Activated CD4-positive, CD25-positive, alpha-beta regulatory T cell treated with anti-CD3 and anti-CD28 coated beads, Interleukin-2, amount 50 U/mL, for 16 hours (primary cell): ENCODE results near the gene GLRB.
"Not testable (repeated sequence)": the region's sequence is repeated elsewhere in the genome, so short reads cannot be mapped to it uniquely, and the experiment has no call there.

Experiments used
- DNase-seq: peaks from one replicate; pipeline ENCODE4 v3.0.0-alpha.2; 2020; ENCODE audit warnings: low read depth, low spot score

Gene GLRB

GRCh38 chr4:157075811-157076577 is at the start of gene GLRB:
Gene GLRB, plus strand, starts transcription at chr4:157076150. Its CDS starts 1,875 bp downstream, at chr4:157078025.
- DNase-seq, result no peak

GRCh38 chr4:157035471-157035870 is 40.5 kb upstream of the GLRB start:
- DNase-seq, result no peak

- DNase-seq, result no peak
These were observed 35.5 kb upstream of the GLRB start for GRCh38 chr4:157040405-157040804.

GRCh38 chr4:157043131-157043530 is 32.8 kb upstream of the GLRB start:
- DNase-seq, result no peak

DNA sequence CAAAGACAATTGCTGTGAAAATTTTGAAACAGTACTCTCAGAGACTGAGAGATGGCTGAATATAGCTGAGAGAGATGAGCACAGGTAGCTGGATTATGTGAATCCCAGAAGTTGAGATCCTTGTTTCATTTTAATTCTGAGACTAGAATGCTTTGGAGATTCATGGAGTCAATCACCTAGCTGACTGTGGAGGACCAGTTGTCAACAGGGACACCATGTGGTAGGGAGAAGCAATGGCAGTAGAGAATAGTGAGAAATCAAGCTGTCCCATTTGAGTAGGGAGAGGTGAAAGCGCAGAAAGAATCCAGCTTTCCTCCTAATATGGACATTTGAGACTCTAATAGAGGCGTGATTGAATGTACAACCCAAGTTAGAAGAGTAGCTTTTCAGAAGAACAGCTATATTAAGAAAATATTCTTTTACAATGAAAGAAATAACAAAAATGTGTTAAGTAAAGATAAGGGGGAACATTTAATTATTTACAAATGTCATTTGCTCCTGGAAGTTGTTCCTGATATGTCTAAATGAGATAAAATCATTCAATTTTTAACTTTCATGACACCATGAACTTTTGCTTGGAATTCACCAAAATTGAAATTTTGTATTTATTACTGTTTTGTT is 30.3 kb upstream of the GLRB start:
- DNase-seq, result no peak

GRCh38 chr4:157048248-157048647 is 27.7 kb upstream of the GLRB start:
- DNase-seq, result no peak

GRCh38 chr4:157050561-157050960 is 25.4 kb upstream of the GLRB start:
- no peak for DNase-seq

- DNase-seq, result no peak
These were observed 23.4 kb upstream of the GLRB start for GRCh38 chr4:157052429-157053040.

- DNase-seq, result no peak
These were observed 18.7 kb upstream of the GLRB start for GRCh38 chr4:157057218-157057617.

DNA sequence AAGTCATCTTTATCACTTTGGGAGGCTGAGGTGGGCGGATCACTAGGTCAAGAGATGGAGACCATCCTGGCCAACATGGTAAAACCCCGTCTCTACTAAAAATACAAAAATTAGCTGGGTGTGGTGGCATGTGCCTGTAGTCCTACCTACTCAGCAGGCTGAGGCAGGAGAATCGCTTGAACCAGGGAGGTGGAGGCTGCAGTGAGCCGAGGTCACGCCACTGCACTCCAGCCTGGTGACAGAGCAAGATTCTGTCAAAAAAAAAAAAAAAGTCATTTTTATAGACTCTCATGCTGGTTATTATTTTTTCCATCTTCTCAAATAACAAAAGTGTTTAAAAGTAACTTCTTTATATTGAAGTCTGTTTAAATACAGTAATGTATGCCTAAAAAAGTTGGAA is 17.1 kb upstream of the GLRB start:
- DNase-seq, result not testable (repeated sequence)

DNA sequence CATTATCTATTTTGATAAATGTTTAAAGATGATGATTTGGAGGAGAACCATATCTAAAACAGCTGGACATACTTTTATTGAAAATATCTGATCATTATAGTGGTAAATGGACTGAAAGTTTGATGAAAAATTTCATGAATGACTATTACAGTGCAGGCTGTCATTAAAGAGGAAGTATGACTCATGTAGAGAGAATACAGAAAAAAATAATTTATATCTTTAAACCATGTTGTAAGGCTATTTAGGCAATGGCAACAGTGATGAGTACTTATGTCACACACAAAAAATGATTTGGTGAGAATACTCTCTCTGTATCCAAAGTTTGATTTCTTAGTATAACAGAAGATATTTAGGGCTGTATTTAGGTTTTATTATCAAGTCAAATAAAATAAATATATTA is 3.9 kb upstream of the GLRB start:
- DNase-seq, result no peak

DNA sequence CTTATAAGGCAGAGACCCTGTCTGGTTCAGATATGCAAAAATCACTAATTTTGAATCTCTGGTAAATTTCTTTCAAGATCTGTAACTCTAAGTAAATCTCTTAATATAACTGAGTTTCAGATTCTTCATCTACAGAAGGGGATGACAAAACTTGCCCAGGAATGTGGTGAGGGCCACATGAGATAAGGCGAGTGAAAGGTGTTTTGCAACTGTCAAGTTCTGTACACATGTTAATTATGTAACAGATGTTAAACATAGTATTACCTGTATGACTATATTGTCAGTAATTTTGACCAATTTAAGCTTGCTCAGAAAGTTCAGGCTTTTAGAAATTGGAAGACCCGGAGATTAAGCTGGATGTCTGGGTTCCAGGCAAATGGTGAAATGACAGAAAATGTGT is 549 bp upstream of the GLRB start:
- DNase-seq, result no peak

- no peak for DNase-seq
These were observed 613 bp downstream of the GLRB start for GRCh38 chr4:157076578-157076947.

DNA sequence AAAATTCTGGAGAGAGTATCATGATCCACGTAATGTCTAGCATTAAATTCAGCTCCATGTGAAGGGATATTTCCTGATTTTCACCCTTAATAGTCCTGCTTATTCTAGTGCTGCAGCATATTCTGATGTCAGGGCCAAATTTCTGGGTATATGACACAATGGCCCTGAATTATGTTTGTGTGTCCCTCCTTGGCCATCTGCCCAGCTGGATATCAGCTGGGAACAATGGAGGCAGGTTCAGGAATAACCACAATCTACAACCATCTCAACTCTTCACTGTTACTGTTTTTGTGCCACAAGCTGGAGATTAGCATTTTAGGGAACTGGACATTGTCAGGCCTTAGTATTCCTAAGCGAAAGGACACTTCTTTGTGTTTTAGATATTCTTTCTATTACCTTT is 3.5 kb downstream of the GLRB start:
- no peak for DNase-seq

- DNase-seq, result no peak
These were observed 4.7 kb downstream of the GLRB start for GRCh38 chr4:157080605-157081004.

GRCh38 chr4:157095716-157096115 is 19.8 kb downstream of the GLRB start:
- no peak for DNase-seq

DNA sequence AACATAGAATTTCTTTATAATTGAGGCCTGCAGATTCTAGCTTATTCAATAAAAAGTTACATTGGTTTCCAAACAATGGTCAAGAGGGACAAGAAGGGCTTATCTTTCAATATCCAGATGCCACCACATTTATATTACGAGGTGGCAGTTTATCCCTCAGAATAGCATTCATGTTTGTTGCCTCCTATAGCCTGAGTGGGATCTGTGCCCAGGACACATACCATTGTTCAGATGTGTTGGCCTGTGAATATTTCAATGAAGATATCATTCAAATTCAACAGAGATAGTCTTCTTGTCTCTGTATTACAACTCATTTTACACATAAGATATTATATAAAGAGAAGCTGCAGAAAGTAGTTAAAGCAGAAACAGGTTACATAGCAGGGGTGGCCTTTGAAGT is 20.5 kb downstream of the GLRB start:
- DNase-seq, result no peak

DNA sequence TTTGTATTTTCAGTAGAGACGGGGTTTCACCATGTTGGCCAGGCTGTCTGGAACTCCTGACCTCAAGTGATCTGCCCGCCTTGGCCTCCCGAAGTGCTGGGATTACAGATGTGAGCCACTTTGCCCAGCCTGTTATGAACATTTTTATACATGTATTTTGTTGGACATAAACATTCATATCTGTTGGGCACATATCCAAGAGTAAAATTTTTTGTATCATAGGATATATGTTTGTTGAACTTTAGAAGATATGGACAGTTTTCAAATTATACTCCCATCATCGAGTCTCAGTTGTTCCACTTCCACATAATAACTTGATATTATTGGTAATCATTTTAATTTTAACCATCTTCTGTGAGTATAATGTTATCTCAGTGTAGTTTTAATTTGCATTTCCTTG is 23.6 kb downstream of the GLRB start:
- no peak for DNase-seq

DNA sequence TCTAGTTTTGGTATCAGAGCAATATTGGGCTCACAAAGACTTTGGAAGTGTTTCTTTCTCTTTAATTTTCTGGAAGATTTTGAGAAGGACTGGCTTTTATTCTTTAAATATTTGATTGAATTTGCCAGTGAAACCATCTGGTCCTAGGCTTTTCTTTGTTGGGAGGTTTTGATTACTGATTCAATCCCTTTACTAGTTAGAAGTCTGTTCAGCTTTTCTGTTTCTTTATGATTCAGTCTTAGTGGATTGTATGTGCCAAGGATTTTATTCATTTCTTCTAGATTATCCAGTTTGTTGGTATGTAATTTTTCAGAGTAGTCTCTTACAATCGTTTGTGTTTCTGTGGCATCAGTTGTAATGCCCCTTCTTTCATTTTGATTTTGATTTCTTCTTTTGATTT is 28.6 kb downstream of the GLRB start:
- no peak for DNase-seq

DNA sequence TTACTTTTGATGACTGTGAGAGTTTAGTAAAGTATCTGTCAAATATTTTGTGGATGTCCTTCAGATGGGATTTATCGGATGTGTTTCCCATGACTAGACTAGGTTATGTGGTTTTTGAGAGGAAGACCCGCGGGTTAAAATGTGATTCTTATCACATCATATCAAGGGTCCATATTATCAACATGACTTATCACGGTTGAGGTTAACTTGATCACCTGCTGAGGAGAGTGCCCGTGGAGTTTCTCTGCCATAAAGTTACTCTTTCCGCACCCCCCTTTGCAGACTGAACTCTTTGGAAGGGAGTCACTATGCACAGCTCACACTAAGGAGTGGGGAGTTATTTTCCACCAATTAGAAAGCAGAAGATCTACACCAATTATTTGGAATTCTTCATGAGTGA is 38.7 kb downstream of the GLRB start:
- no peak for DNase-seq

DNA sequence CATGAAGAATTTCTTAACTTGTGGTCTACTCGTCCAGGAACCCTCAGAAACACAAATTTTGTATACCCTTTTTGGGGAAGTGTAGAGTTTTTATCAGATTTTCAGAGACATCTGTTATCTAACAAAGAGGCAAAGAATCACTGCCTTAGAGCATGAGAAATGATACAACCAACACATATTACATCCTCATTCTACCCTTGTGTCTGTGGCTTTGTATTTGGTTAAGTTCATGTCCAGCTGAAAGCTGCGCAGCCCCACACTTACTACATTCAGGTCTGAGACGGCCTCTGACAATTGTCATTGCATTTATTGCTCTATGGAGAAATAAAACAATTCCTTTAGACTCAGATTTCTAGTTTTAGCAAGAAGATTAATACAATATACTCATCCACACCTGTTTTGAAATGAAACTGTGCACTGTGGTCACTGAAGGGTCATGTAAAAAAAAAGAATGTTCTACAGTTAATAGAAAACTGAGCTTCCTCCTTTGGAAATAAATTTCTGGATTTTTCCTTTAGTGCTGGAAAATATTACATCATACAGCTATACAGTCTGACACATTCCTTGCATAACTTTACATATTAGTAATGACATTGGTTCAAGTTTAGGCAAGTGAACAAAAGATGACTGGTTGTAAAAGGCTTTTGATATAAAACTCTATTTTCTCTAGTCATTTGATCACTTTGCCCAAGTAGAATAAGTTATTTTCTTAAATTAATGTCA is 39.8 kb downstream of the GLRB start:
- no peak for DNase-seq

DNA sequence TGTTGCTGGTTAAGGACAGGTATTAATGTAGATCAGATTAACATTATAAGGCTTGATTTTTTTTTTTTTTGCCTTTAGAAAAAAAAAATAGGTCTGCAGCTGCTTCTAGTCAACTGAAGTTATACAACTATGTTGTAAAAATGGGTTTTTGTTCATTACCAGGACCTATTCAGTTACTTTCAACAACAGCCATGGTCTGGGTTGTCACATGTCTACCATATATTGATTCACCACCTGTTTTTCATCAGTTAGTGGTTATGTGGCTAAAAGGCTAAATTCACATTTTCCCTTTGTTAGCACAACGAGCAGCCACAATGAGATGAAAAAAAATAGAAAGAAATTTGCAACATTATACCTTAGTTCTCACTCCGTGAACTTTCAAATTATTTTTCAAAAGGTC is 45.5 kb downstream of the GLRB start:
- DNase-seq, result no peak
